GM18508 (cell line): Measurements from ENCODE around the gene TGFBR1.
"Not testable (repeated sequence)": the region's sequence is repeated elsewhere in the genome, so short reads cannot be mapped to it uniquely, and the experiment has no call there.

ENCODE experiments used
- ATAC-seq: cut with Tn5 transposase; IDR thresholded peaks from one replicate; pipeline ENCODE4 v1.9.1; 2021; ENCODE audit warnings: moderate number of reproducible peaks; ENCODE audit not compliant: insufficient read depth, unreplicated experiment

The TGFBR1 gene

GRCh38 chr9:99075246-99075912, 29.5 kb upstream of the TGFBR1 start:
- no peak for ATAC-seq

- no peak for ATAC-seq
Measured at GRCh38 chr9:99076030-99076429, 28.9 kb upstream of the TGFBR1 start.

GRCh38 chr9:99076483-99077171, 28.3 kb upstream of the TGFBR1 start:
- no peak for ATAC-seq

GRCh38 chr9:99078717-99079116, 26.2 kb upstream of the TGFBR1 start:
- ATAC-seq, result no peak

GRCh38 chr9:99079542-99079941, 25.4 kb upstream of the TGFBR1 start:
- no peak for ATAC-seq

- no peak for ATAC-seq
Measured at GRCh38 chr9:99083051-99083450, 21.9 kb upstream of the TGFBR1 start.

GRCh38 chr9:99085949-99086948, 18.7 kb upstream of the TGFBR1 start:
- no peak for ATAC-seq

GRCh38 chr9:99087462-99087861, 17.5 kb upstream of the TGFBR1 start:
- no peak for ATAC-seq

- no peak for ATAC-seq
Measured at GRCh38 chr9:99090336-99091130, 14.4 kb upstream of the TGFBR1 start.

- ATAC-seq, result no peak
Measured at GRCh38 chr9:99092643-99093491, 12.0 kb upstream of the TGFBR1 start.

- ATAC-seq, result no peak
Measured at GRCh38 chr9:99093492-99093791, 11.5 kb upstream of the TGFBR1 start.

GRCh38 chr9:99095565-99095964, 9.3 kb upstream of the TGFBR1 start:
- ATAC-seq, result no peak

GRCh38 chr9:99096409-99096808, 8.5 kb upstream of the TGFBR1 start:
- no peak for ATAC-seq

GRCh38 chr9:99099806-99100585, 4.9 kb upstream of the TGFBR1 start:
- ATAC-seq, result not testable (repeated sequence)

- no peak for ATAC-seq
Measured at GRCh38 chr9:99101271-99101670, 3.6 kb upstream of the TGFBR1 start.

- no peak for ATAC-seq
Measured at GRCh38 chr9:99101812-99102211, 3.1 kb upstream of the TGFBR1 start.

- ATAC-seq, result no peak
Measured at GRCh38 chr9:99103054-99103895, 1.6 kb upstream of the TGFBR1 start.
